HepG2 (cell line): ENCODE results near the gene TMF1. TPM values are rescaled to one million over a fixed set of nuclear protein-coding genes. Genes with fewer than 3 reads are reported as not detected.
A peak's percentile ranks its signal among the peaks of the same experiment; 100 is the strongest.

Source experiments
- ASH2L ChIP-seq: fragments of 300-600, 200-600 bp; sonication (generic); IDR thresholded peaks from 2 replicates; pipeline ENCODE4 v1.7.0; 2017; ENCODE audit warnings: low read depth, mild to moderate bottlenecking, moderate library complexity, mixed read lengths, low read length; ENCODE audit not compliant: insufficient read length
- ELF1 ChIP-seq: sonication (generic); formaldehyde crosslinking; IDR thresholded peaks from 2 replicates; pipeline ENCODE4 v1.4.0; 2020; ENCODE audit warnings: missing genetic modification reagents
- EZH2 ChIP-seq: conservative IDR thresholded peaks from 2 replicates; pipeline ENCODE4 v1.6.1; 2012; ENCODE audit warnings: mild to moderate bottlenecking, low read depth, low read length, moderate library complexity
- FOXO4 ChIP-seq: sonication (generic); formaldehyde crosslinking; conservative IDR thresholded peaks from 2 replicates; pipeline ENCODE4 v1.8.1; 2023; ENCODE audit warnings: missing genetic modification reagents
- RERE ChIP-seq: IDR thresholded peaks from 2 replicates; pipeline ENCODE4 v1.6.1; 2016; ENCODE audit warnings: low read depth, missing genetic modification reagents, missing compliant biosample characterization
- ZFP82 ChIP-seq: sonication (generic); formaldehyde crosslinking; IDR thresholded peaks from 2 replicates; pipeline ENCODE4 v1.5.1; 2020; ENCODE audit warnings: mild to moderate bottlenecking, missing genetic modification reagents, borderline replicate concordance
- ZNF180 ChIP-seq: sonication (generic); formaldehyde crosslinking; IDR thresholded peaks from 2 replicates; pipeline ENCODE4 v1.4.0; 2020; ENCODE audit warnings: low read depth, missing genetic modification reagents, borderline replicate concordance
- ZNF30 ChIP-seq: sonication (generic); formaldehyde crosslinking; IDR thresholded peaks from 2 replicates; pipeline ENCODE4 v1.5.0; 2020; ENCODE audit warnings: mild to moderate bottlenecking, missing genetic modification reagents
- ZNF34 ChIP-seq: sonication (generic); formaldehyde crosslinking; IDR thresholded peaks from 2 replicates; pipeline ENCODE4 v1.4.0; 2020; ENCODE audit warnings: mild to moderate bottlenecking, missing genetic modification reagents, borderline replicate concordance
- ZNF484 ChIP-seq: sonication (generic); formaldehyde crosslinking; IDR thresholded peaks from 2 replicates; pipeline ENCODE4 v1.5.1; 2020; ENCODE audit warnings: mild to moderate bottlenecking, low read depth, missing genetic modification reagents, borderline replicate concordance
- ZNF850 ChIP-seq: sonication (generic); formaldehyde crosslinking; conservative IDR thresholded peaks from 2 replicates; pipeline ENCODE4 v1.9.0; 2021; ENCODE audit warnings: mild to moderate bottlenecking, missing genetic modification reagents
- ZSCAN20 ChIP-seq: sonication (generic); formaldehyde crosslinking; IDR thresholded peaks from 2 replicates; pipeline ENCODE4 v1.4.0; 2020; ENCODE audit warnings: missing genetic modification reagents, mild to moderate bottlenecking, borderline replicate concordance
- polyA plus RNA-seq, 8 experiments: library from polyadenylated mRNA; depleted of rRNA in 3 of 8; stranded (reverse) in 7 of 8; unstranded in 1 of 8; fragments of >200 nt; fragmentation: Illumina TruSeq in 4 of 8; extraction: Trizol in 4 of 8; gene quantifications; 2 replicates each; pipeline versions ENCODE4 v1.2.1 to v1.2.3, GENCODE V29; 2011 to 2016; ENCODE audit warnings: low read depth in 4 of 8, missing spikeins in 1 of 8, mixed read lengths in 1 of 8; ENCODE audit not compliant: insufficient read depth in 1 of 8
- total RNA-seq, 5 experiments: library from RNA; depleted of rRNA; stranded (reverse); fragments of >200 nt; fragmentation: Illumina TruSeq; extraction: Trizol; gene quantifications; 2 replicates each; pipeline ENCODE4 v1.2.3, GENCODE V29; 2016; ENCODE audit warnings: low read depth in 1 of 5
- TF ChIP-seq, protein P1 (sequence below): sonication (generic); formaldehyde crosslinking; IDR thresholded peaks from 2 replicates; pipeline ENCODE4 v1.8.0; 2022; ENCODE audit warnings: mild to moderate bottlenecking, missing genetic modification reagents, borderline replicate concordance
- TF ChIP-seq, protein P2 (sequence below): IDR thresholded peaks from 2 replicates; pipeline ENCODE4 v1.6.1; 2016; ENCODE audit warnings: mild to moderate bottlenecking
- TF ChIP-seq, protein P3 (sequence below): sonication (generic); formaldehyde crosslinking; IDR thresholded peaks from 2 replicates; pipeline ENCODE4 v1.4.0; 2020; ENCODE audit warnings: missing genetic modification reagents, borderline replicate concordance

Gene TMF1
- total and polyA plus RNA-seq, 2 of the 13 experiments (the other 11 are each of a cell fraction or from before 2014, with no cell fraction given) = 12.1 to 38.4 TPM

DNA sequence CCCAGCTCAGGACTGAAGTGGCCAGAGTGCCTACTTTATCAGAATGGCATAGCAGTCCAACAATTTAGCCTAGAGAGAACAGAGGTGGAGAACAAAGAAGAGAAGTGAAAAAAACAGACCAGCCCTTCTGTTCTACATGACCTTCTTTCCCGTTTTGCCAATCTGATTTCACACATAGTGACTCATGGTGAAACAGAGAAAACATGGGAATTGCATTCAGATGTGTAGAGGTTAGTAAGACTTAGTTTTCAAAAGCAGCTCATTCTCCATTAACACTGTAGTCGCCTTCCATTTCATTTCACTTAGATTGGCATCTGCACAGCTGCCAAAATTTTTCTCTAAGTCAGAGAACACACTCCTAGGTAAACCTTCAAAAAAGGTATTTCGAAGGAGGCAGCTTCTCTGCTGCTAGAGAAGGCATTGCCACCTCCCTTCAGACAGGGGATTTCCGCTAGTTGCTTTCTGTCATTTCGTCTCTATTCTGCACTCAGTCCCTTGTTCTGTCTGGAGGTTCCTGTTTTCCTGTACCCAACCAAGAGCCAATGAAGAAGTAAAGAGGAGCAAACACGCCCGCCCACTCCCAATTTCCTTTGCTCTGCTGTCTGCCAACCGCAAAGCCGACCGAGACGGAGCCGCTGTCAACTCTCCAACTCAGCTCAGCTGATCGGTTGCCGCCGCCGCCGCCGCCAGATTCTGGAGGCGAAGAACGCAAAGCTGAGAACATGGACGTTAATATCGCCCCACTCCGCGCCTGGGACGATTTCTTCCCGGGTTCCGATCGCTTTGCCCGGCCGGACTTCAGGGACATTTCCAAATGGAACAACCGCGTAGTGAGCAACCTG, 32.4 kb upstream of the TMF1 start, which contains the start of gene ARL6IP5 (continued):
- TF ChIP-seq FOXO4 (CRISPR knock-in tag) (no peak), ZNF850 (CRISPR knock-in tag) (no peak), ZSCAN20 (no peak), ZNF30 (no peak), RERE (no peak), ZNF34 (no peak), ZNF180 (CRISPR knock-in tag) (no peak), EZH2 (no peak), ASH2L (peak; percentile 72), ELF1 (CRISPR knock-in tag) (0 out of 2 replicates have a peak, but pooled peaks have one; percentile 17), ZNF484 (CRISPR knock-in tag) (no peak), ZFP82 (CRISPR knock-in tag) (no peak)
- TF ChIP-seq, protein P1, sequence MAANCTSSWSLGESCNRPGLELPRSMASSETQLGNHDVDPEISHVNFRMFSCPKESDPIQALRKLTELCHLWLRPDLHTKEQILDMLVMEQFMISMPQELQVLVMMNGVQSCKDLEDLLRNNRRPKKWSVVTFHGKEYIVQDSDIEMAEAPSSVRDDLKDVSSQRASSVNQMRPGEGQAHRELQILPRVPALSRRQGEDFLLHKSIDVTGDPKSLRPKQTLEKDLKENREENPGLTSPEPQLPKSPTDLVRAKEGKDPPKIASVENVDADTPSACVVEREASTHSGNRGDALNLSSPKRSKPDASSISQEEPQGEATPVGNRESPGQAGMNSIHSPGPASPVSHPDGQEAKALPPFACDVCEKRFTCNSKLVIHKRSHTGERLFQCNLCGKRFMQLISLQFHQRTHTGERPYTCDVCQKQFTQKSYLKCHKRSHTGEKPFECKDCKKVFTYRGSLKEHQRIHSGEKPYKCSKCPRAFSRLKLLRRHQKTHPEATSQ (CRISPR knock-in tag) = no peak
- TF ChIP-seq, protein P2, sequence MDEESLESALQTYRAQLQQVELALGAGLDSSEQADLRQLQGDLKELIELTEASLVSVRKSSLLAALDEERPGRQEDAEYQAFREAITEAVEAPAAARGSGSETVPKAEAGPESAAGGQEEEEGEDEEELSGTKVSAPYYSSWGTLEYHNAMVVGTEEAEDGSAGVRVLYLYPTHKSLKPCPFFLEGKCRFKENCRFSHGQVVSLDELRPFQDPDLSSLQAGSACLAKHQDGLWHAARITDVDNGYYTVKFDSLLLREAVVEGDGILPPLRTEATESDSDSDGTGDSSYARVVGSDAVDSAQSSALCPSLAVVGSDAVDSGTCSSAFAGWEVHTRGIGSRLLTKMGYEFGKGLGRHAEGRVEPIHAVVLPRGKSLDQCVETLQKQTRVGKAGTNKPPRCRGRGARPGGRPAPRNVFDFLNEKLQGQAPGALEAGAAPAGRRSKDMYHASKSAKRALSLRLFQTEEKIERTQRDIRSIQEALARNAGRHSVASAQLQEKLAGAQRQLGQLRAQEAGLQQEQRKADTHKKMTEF = peak; percentile 64
- TF ChIP-seq, protein P3, sequence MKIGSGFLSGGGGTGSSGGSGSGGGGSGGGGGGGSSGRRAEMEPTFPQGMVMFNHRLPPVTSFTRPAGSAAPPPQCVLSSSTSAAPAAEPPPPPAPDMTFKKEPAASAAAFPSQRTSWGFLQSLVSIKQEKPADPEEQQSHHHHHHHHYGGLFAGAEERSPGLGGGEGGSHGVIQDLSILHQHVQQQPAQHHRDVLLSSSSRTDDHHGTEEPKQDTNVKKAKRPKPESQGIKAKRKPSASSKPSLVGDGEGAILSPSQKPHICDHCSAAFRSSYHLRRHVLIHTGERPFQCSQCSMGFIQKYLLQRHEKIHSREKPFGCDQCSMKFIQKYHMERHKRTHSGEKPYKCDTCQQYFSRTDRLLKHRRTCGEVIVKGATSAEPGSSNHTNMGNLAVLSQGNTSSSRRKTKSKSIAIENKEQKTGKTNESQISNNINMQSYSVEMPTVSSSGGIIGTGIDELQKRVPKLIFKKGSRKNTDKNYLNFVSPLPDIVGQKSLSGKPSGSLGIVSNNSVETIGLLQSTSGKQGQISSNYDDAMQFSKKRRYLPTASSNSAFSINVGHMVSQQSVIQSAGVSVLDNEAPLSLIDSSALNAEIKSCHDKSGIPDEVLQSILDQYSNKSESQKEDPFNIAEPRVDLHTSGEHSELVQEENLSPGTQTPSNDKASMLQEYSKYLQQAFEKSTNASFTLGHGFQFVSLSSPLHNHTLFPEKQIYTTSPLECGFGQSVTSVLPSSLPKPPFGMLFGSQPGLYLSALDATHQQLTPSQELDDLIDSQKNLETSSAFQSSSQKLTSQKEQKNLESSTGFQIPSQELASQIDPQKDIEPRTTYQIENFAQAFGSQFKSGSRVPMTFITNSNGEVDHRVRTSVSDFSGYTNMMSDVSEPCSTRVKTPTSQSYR (CRISPR knock-in tag) = peak; percentile 34; the same call in 1 of the 2 replicates
